ENCODE results near the gene TOX4. TPM values are rescaled to one million over a fixed set of nuclear protein-coding genes. Genes with fewer than 3 reads are reported as not detected.

Gene TOX4
- total RNA-seq, 1 donor from 2014 or later: 38.2 TPM

DNA sequence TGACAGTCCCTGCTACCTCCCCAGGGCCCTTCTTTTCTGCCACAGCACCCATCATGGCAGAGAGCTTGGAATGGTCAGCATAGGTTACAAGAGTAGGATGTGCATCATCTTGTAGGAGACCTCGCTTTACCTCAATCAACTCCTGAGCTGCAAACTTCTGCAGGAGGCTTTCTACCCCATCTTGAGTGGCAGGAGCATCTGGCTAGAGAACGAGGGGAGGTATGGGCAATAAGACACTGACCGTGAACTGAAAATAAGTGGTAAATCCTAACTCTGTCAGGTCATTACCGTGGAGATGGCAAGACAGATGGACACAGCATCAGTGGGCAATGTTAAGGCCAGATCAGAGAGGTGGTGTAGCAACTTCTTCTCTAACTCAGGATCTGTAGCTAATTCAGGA lies 26.4 kb downstream of the TOX4 start:
- no peak for DNase-seq

DNA sequence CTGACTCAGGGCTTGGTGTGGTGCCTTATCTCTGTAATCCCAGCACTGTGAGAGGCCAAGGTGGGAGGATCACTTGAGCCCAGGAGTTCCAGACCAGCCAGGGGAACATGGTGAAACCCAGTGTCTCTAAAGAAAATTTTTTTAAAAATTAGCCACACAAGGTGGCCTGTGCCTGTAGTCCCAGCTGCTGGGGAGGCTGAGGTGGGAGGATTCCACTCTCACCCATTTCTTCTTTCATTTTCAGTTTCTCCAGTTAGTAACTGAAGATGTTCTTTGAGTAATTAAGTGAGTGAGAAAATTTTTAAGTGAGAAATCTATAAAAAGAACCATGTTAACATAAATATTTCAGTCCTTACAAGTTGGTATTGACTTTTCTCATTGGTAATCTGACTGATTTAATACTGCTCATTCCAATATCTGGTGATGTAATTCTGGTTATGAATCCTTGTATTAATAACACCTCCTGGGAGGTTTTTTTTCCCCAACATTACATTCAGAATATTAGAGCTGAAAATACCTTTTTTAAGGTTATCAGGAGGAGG lies 28.1 kb downstream of the TOX4 start:
- no peak for DNase-seq

DNA sequence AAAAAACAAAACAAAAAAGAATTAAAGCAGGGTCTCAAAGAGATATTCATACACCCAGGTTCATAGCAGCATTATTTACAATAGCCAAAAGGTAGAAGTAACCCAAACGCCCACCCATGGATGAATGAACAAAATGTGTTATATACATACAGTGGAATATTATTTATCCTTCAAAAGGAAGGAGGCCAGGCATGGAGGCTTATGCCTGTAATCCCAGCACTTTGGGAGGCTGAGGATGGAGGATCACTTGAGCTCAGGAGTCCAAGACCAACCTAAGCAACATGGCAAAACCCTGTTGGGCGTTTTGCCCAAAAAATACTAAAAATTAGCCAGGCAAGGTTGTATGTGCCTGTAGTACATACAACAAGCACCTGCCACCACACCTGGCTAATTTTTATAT lies 29.6 kb downstream of the TOX4 start:
- DNase-seq: no peak

GRCh38 chr14:21509432-21510143 lies 32.6 kb downstream of the TOX4 start:
- DNase-seq: no peak

GRCh38 chr14:21510735-21511657 lies 34.0 kb downstream of the TOX4 start, which contains the start of gene METTL3:
Gene METTL3 (minus strand): TSS chr14:21511340. CDS start chr14:21511223, 117 bp downstream.
- DNase-seq: peak; percentile 99

DNA sequence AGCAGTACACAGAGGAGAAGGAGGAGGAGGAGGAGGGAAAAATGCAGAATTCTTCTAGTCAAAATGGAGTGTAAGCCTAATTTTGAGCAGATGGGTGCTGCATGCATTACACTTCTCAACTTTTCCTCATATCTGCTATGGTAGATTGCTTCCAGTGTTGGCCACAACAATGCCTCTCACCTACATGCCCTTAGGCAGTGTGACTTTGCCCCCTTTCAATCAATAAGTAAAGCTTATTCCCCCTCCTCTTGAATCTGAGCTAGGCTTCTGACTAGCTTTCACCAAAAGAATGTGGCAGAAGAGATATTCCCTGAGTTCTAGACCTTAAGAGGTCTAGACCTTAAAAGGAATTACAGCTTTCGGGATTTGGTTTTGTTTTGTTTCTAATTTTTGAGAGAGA lies 37.3 kb downstream of the TOX4 start:
- no peak for DNase-seq

GRCh38 chr14:21518725-21519124 lies 41.7 kb downstream of the TOX4 start:
- DNase-seq: no peak

- no peak for DNase-seq
These were observed 43.8 kb downstream of the TOX4 start for GRCh38 chr14:21520767-21521166.

DNA sequence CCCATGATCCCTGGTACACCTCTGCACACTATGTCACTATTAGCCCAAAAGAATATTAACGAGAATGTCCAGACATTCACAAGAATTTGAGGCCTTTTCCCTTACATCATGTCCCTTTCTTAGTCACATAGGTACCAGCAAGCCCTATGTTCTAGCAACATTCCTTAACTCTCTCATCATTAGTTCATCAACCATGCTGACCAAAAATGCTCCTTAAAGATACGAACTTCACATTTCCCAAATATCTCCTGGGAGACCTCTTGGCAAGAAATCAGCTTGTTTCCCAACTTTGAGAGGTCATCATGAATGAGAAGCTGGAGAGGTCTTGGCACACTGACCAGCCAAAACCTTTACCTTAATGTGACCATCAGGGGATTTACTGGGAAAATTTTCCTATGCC lies 44.5 kb downstream of the TOX4 start:
- DNase-seq: no peak

- no peak for DNase-seq
These were observed 46.2 kb downstream of the TOX4 start for GRCh38 chr14:21523203-21523602.

DNA sequence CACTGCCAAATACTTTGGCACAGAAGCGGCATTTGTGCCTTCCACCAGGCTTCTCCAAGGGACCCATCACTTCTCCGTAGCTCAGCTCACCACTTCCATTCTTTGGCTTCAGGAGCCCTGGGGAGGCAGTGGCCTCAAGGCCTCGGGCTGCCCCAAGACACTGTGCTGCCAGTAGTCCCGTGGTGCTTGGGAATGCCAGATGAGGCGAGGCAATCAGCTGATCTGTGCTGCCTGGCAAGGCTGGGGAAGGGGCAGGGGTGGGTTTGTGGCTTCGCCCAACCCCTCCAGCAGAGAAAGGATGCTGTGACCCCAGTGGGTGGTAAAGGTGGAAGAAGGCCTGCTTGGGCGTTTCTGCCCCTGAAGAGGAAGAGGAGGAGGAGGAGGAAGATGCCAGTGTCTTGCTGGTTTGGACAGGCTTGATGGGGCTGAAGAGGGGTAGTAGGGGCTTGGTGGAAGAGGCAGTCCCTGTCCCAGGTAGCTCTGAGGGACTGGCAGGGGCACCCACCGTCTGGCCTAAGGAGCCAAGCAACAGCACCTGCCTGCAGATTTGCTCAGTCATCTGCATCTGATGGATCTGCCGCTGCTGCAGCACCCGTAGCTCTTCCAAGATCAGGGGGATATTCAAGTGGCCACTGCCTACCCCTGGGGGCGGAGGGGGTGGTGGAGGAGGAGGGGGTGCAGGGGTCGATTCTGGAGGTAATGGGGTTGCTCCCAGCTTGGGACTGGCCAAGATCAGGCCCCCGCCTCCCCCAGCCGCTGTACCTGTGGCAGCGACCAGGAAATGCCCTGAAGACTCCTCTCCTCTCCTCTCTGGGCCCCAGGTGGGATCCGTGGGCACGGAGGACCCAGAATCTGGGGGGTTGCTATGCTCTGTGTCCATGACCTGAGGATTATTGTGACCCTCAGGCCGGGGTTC lies 47.8 kb downstream of the TOX4 start:
- DNase-seq: no peak

GRCh38 chr14:21525571-21525961 lies 48.6 kb downstream of the TOX4 start:
- peak; percentile 44 for DNase-seq

GRCh38 chr14:21525962-21526671 lies 49.1 kb downstream of the TOX4 start, which contains the start of gene SALL2:
Gene SALL2 (minus strand): TSS chr14:21526346. CDS start chr14:21526127, 219 bp downstream.
- DNase-seq: peak; percentile 94

DNA sequence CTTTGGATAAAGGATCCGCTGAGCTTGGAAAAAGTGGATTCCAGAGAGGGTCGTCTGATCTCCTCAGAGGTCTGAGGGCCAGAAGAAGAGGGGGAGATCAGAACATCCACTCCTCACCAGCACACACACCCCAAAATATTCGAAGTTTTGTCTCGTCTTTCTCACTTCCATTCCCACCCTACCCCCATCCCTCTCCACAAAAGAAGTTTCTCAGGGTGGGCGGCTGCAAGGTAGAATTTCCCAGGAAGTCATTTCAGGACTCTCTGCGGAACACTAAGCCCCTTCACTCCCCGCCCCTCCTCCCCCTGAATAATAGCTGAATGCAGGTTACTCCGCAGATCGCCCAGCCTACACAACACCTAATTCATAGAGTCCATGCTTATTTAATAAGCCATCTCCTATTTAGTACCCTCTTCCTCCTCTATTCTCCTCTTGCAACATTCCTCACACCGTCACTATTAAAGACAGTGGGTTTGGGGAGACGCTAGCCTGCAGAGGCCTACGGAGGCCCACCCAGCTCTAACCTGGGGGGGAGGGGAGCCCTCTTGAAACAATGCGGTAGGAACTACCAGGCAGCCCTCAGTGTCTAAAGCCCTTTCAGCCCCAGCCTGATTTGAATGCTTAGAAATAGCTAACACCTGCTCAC lies 49.8 kb downstream of the TOX4 start:
- peak; percentile 16 for DNase-seq

- DNase-seq: no peak
These were observed 50.3 kb downstream of the TOX4 start for GRCh38 chr14:21527318-21527679.

GRCh38 chr14:21528381-21529348 lies 51.7 kb downstream of the TOX4 start:
- DNase-seq: no peak

DNA sequence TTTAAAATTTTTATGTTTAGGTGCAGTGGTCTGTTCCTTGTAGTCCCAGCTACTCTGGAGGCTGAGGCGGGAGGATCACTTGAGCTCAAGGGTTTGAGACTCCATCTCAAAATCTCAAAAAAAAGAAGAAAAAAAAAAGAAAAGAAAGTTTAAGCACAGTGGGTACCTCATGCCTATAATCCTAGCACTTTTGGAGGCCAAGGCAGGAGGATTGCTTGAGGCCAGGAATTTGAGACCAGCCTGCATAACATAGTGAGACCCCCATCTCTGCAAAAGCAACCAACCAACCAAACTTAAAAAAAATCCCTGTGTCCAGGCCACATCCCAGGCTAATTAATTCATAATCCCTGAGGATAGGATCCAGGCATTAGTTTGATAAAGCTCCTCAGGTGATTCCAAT lies 52.5 kb downstream of the TOX4 start:
- DNase-seq: no peak

DNA sequence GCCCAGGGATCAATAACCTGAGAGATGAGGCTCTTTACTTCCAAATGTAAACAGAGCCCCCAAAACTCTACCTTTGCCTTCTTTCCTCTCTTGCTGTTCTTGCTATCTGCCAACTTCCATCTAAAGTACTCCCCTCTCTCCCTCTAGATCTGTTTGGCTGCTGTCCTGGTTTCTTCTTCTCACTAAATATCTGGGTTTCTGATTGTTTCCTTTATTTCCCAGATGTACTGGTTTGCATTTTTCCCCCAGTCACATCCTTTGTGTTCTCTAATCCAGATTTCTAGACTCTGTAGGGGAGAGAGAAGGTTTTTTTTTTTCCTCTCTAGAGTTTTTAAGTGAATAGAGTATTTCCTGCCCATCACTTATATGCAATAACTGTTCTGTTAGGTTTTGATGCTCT lies 56.3 kb downstream of the TOX4 start:
- no peak for DNase-seq

GRCh38 chr14:21534576-21534975 lies 57.6 kb downstream of the TOX4 start:
- DNase-seq: no peak
